Measurements from ENCODE around the gene GNAI3.

Gene GNAI3

DNA sequence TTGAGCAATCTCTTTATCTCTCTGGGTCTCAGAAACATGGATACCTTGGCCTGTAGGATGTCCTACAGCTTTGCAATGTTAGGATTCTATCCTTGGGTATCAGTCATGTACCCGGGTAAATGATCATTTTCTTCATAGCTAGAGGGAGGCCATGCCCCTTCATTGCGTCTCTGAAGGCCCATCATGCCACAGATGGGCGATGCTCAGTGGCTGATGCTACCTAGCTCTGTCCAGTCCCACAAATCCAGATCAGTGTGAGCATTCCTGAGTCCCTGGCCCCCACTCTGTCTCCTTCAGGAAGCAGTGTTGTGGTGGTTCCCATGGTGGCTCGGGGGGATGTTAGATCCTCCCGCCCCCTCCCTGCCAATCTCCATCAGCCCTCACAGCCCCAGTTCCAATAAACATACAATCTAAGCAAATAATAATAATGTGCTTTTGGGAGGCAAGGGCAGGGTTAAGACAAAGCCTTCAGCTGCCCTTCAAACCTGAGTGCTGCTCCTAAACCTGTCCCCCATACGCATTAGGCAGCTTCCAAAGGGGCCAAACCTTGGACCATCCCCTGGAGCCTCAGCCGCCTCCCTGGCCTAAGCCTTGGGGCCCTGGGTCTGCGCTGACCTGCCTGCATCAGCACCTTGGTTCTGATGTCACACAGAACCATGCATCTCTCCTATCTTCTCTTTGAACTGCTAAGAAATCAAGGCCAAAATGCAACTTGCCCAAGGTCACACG, 9.4 kb upstream of the GNAI3 start:
- TF ChIP-seq CTCF (IDR thresholded peaks at IDR 0.05; ENCODE audit: control insufficient read depth, insufficient read depth, low read depth, low read length, missing control alignments) = no peak
- no peak for DNase-seq (ENCODE audit: low read depth)
- H3K4me3 ChIP-seq (ENCODE audit: control insufficient read depth, low read depth, low read length) = no peak overlapping the region

DNA sequence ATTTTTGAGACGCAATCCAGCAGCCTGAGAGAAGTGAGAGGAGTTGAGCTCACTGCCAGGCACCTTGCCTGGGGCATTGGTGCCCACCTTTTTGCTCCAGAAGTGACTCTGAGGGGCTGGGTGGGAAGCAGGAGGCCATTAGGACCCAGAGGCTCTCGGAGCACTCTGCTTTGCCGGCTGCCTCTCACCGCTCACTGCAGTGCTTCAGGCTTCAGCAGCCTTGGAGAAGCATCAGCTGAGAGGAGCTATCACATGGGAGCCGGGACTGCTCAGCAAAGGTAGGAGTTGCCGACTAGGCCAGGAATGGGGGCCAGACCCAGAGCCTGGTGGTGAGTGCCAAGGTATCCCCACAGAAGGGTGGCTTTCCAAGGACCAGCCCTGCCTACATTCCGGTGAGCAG, 8.7 kb upstream of the GNAI3 start, which contains the start of gene GPR61:
Gene GPR61, plus strand, starts transcription at position 197 of the 400 bp plus-strand sequence. CDS start 3,151 bp downstream, outside the sequence.
- DNase-seq (ENCODE audit: low read depth) = no peak
- TF ChIP-seq CTCF (IDR thresholded peaks at IDR 0.05; ENCODE audit: control insufficient read depth, insufficient read depth, low read depth, low read length, missing control alignments) = no peak

DNA sequence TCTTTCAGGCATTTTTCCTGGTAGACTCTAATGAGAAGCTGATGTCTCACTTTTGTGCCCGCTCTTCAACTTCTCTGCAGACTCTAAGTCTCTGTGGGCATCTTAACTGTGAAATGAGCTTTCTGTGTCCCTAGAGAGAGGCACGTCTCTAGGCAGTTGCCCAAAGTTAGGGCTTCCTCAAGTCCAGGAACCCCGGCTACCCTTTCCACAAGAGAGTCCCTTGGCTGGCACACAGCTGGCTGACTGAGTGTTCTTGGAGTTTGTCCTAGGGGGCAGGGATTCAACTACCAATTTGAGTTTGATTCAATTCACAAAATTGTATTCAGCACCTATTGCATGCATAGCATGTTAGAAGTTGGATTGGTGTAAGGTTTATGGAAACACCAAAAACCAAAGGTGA, 7.3 kb upstream of the GNAI3 start:
- TF ChIP-seq CTCF (IDR thresholded peaks at IDR 0.05; ENCODE audit: control insufficient read depth, insufficient read depth, low read depth, low read length, missing control alignments) = no peak
- H3K4me3 ChIP-seq (ENCODE audit: control insufficient read depth, low read depth, low read length) = no peak overlapping the region
- no peak for DNase-seq (ENCODE audit: low read depth)

More for the DNA sequence above, 8.7 kb upstream of the GNAI3 start, which contains the start of gene GPR61:
- H3K4me3 ChIP-seq (ENCODE audit: control insufficient read depth, low read depth, low read length) = no peak within 1 kb of the TSS

DNA sequence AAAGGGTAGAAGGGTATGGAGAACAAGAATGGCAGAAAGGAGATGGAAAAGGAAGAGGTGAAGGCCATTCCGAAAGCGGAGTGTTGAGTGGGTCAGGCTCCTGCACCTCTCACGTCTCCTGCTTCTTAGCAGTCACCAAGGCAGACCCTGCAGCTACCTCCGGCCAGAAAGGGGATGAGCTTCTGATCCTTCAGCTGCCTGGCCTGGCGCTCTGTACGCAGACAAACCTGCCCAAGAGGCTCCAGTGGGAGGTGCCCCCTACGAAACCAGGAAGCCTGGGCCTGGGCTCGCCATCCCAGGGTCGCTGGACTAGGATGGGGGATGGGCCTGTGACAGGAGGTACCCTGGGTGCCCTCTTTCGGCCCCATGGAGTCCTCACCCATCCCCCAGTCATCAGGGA, 5.8 kb upstream of the GNAI3 start:
- DNase-seq (ENCODE audit: low read depth) = no peak
- no peak for TF ChIP-seq CTCF (IDR thresholded peaks at IDR 0.05; ENCODE audit: control insufficient read depth, insufficient read depth, low read depth, low read length, missing control alignments)
- H3K4me3 ChIP-seq (ENCODE audit: control insufficient read depth, low read depth, low read length) = no peak overlapping the region

- no peak overlapping the region for H3K4me3 ChIP-seq (ENCODE audit: control insufficient read depth, low read depth, low read length)
- TF ChIP-seq CTCF (IDR thresholded peaks at IDR 0.05; ENCODE audit: control insufficient read depth, insufficient read depth, low read depth, low read length, missing control alignments) = no peak
- DNase-seq (ENCODE audit: low read depth) = no peak
These were observed 5.0 kb upstream of the GNAI3 start for GRCh38 chr1:109543283-109543987.

DNA sequence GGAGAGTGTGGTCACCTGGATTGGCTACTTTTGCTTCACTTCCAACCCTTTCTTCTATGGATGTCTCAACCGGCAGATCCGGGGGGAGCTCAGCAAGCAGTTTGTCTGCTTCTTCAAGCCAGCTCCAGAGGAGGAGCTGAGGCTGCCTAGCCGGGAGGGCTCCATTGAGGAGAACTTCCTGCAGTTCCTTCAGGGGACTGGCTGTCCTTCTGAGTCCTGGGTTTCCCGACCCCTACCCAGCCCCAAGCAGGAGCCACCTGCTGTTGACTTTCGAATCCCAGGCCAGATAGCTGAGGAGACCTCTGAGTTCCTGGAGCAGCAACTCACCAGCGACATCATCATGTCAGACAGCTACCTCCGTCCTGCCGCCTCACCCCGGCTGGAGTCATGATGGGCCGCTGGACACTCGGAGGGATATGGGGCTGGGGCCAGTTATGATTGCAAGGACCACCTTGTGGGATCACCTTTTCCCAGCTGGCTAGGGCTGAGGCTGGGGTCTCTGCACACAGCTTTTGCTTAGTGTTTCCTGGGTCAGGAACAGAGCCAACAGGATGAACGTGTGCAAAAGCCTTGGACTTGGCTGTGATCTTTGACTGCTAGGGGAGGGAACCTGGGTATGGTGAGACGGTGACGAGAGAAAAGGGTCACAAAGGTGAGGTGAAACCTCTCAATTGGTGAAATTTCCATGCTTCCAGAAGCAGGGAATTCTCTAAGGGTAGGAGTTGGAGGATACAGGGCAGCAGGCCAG, 4.3 kb upstream of the GNAI3 start:
- DNase-seq (ENCODE audit: low read depth) = no peak
- H3K4me3 ChIP-seq (ENCODE audit: control insufficient read depth, low read depth, low read length) = no peak overlapping the region
- no peak for TF ChIP-seq CTCF (IDR thresholded peaks at IDR 0.05; ENCODE audit: control insufficient read depth, insufficient read depth, low read depth, low read length, missing control alignments)

Data from AG09309 (cell line).